ENCODE results near the gene ELF3.

DNA sequence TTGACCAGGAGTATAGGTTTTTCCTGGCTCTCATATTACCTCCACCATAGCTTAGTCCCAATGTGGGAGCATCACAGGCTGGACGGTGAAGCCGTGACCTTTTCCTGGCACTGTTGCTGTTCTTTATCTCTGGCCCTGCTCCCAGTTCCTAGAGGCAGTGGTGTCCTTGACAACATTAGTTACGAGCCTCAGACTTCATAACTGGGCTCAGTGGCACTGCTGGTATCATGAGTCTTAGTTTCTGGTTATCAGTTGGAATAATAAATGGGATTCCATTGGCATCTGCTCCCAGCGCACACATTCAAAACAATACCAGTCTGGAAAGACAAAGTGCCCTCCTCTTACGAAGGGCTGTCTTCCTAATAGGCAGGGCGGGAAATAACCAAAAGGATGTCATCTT is 20.0 kb upstream of the ELF3 start:
- TF ChIP-seq, protein P1, sequence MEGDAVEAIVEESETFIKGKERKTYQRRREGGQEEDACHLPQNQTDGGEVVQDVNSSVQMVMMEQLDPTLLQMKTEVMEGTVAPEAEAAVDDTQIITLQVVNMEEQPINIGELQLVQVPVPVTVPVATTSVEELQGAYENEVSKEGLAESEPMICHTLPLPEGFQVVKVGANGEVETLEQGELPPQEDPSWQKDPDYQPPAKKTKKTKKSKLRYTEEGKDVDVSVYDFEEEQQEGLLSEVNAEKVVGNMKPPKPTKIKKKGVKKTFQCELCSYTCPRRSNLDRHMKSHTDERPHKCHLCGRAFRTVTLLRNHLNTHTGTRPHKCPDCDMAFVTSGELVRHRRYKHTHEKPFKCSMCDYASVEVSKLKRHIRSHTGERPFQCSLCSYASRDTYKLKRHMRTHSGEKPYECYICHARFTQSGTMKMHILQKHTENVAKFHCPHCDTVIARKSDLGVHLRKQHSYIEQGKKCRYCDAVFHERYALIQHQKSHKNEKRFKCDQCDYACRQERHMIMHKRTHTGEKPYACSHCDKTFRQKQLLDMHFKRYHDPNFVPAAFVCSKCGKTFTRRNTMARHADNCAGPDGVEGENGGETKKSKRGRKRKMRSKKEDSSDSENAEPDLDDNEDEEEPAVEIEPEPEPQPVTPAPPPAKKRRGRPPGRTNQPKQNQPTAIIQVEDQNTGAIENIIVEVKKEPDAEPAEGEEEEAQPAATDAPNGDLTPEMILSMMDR (IDR thresholded peaks at IDR 0.05; ENCODE audit: insufficient read depth, low read length) = no peak
- TF ChIP-seq, protein P2, sequence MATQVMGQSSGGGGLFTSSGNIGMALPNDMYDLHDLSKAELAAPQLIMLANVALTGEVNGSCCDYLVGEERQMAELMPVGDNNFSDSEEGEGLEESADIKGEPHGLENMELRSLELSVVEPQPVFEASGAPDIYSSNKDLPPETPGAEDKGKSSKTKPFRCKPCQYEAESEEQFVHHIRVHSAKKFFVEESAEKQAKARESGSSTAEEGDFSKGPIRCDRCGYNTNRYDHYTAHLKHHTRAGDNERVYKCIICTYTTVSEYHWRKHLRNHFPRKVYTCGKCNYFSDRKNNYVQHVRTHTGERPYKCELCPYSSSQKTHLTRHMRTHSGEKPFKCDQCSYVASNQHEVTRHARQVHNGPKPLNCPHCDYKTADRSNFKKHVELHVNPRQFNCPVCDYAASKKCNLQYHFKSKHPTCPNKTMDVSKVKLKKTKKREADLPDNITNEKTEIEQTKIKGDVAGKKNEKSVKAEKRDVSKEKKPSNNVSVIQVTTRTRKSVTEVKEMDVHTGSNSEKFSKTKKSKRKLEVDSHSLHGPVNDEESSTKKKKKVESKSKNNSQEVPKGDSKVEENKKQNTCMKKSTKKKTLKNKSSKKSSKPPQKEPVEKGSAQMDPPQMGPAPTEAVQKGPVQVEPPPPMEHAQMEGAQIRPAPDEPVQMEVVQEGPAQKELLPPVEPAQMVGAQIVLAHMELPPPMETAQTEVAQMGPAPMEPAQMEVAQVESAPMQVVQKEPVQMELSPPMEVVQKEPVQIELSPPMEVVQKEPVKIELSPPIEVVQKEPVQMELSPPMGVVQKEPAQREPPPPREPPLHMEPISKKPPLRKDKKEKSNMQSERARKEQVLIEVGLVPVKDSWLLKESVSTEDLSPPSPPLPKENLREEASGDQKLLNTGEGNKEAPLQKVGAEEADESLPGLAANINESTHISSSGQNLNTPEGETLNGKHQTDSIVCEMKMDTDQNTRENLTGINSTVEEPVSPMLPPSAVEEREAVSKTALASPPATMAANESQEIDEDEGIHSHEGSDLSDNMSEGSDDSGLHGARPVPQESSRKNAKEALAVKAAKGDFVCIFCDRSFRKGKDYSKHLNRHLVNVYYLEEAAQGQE (IDR thresholded peaks at IDR 0.05; ENCODE audit: insufficient replicate concordance, low read depth) = no peak
- no peak for TF ChIP-seq POLR2AphosphoS5 (IDR thresholded peaks at IDR 0.05; ENCODE audit: low read depth)
- no peak for TF ChIP-seq GABPA (IDR thresholded peaks at IDR 0.05; ENCODE audit: low read depth)
- no peak for TF ChIP-seq SPI1 (IDR thresholded peaks at IDR 0.05; ENCODE audit: borderline replicate concordance, low read depth)

Measured in HL-60 (cell line).